Measurements from ENCODE around the gene SEMA6A.

The SEMA6A gene

DNA sequence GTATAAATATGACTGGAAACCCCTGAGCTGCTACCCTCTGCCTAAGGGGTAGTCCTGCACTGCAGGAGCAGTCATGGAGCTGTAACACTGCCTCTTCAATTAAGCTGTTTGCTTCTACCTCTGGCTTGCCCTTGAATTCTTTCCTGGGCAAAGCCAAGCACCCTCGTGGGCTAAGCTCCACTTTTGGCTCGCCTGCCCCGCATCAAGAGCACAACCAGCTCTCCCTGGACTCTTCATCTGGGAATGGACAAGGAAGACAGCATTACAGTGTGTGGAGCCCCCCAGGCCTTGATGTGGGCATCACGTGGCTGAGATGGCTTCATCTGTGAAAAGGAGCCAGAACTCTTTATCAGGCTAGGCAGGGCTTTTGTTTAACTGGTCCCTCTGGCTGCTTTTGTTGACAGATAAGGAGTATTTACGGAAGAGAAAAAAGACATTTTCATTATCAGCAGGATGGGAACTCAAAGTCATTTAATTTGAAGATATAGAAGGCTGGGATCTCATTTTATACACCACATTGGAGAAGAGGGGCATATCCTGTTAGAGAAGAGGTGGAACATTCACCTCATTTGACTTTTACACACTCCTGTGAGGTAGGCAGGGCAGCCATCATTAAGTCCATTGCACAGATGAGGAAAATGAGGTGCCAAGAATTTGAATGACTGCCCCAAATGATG, 137.8 kb downstream of the SEMA6A start:
- no peak for DNase-seq

DNA sequence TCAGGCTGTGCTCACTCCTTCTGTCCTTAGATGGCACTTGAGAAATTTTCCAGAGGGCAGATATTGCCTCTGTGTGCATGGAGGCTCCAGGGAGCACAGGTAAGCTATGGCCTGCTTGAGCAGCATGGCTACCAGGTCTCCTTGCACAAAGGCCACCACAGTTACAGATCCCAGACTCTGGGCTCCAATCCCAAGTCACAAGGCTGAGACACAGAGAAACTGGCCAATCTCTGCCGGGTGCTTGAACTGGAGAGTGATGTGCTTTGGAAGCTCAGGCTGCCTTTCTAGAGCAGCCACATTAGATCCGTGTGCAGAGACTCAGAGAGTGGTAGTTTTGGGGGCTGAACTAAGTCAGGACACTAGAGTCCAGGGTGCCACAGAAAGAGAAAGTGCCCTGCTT, 145.7 kb downstream of the SEMA6A start:
- no peak for DNase-seq

DNA sequence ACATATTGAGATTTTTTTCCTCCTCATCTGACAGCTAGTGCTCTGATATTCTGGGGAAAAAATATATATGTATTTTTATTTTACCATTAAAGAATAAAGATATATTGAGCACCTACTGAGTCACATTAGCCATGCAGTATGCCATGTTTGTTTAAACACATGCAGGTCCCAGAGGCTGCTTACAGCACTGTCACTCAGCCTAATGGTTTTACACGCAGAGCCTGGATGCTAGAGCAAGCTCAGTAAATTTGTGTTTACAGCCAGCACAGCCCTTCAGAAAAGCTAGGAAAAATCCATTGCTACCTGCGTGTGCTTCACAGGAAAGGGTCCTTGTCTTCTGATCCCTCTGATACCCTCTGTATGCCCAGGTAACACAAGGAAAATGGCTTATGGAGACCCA, 146.2 kb downstream of the SEMA6A start:
- DNase-seq, result no peak

DNA sequence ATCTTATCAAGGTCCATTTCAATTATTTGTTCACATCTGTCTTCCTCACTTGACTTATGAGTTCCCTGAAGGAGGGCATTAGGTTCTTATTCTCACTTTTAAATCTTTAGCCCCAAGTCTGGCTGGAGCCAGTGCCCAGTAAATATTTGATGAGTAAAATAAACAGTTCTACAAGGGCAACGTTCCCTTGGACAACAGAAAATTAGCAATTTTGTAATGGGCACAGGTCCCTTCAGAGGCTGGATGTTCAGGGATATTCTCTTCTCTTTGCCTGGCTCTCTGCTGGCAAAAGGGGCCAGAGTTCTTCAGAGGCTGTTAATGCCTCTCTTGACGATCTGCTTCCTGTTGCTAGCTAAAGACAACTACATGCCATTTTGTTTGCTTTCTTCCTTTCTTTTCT, 149.7 kb downstream of the SEMA6A start:
- DNase-seq, result no peak

DNA sequence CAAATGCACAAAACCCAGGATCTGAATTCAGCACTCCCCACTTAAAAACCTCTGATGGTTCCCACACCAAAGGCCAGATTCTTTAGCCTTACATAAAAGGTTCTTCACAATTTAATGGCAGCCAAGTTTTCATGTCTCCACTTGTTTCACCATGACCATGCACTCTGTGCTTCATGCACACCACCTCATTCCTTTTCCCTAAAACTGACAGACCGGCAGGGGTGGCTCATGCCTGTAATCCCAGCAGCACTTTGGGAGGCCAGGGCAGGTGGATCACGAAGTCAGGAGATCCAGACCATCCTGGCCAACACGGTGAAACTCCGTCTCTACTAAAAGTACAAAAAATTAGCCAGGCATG, 150.4 kb downstream of the SEMA6A start:
- no peak for DNase-seq

DNA sequence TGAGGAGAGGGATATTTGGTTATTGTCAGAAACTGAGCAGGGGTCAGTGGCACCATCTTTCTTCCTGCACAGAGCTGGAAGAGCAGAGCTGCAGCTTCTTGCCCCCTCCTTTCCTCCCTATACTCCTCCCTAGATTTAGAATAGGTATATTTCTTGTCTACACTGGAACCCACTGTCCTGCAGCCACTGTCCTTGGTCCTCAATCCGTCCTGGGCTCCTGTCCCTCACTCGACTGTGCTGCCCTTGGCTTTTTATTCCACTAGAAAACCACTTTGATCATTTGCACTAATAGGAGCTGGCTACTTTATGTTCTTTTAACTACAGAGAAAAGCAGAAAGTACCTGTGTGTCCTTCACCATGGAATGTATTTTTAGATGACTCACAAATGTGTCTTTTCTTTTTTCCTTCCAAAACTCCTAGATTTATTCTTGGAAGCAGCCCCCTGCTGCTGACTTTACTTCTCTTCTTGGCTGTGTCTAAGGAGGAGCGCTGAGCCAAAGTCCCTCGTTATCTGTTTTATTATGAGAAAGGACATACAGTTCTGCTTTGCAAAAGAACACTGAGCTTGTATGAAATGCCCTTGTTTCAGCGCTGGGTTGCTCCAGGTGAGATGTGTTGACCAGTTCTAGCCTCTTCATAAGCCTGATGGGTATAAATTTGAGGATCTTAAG, 150.9 kb downstream of the SEMA6A start:
- DNase-seq, result no peak

DNA sequence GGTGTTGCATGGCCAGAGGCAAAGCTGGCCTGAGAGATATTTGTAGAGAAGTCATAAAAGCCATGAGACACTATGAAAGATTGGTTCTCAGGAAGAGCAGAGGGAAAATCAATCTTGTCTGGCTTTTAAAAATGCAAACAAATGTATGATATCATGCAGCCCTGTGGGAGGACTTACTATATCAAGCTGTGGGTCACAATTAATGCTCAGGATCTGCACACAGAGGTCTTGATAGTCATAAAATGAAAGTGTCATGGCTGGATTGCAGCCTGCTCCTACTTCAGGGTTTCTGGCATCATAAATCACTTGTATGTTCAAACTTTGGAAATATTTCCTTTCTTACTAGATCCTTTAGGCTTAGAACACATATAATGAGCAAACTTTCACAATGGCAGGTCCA, 151.5 kb downstream of the SEMA6A start:
- DNase-seq, result no peak

DNA sequence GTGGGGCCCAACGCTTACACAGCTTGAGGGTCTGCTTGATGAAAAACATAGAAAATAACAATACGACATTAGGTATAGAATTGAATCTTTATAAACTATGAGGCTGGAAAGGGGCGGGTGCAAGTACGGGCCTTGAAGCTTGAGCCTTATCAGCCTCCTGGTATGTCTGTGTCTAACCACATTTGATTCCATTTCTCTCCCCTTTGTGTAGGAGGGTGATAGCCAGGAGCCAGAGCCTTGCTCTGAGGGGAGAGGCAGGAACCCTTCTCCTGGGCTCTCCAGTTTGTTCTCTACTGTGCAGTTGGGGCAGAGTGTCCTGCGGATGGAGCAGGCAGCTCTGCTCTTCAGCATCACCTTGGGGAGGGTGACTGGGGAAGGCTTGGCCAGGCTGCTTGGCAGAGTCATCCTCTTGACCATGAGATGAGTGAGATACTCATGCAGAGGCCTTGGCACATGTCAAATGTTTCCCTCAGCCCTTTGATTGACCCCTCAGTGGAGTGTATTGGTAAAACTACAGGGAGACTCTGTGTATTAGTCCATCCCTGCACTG, 153.5 kb downstream of the SEMA6A start:
- no peak for DNase-seq

DNA sequence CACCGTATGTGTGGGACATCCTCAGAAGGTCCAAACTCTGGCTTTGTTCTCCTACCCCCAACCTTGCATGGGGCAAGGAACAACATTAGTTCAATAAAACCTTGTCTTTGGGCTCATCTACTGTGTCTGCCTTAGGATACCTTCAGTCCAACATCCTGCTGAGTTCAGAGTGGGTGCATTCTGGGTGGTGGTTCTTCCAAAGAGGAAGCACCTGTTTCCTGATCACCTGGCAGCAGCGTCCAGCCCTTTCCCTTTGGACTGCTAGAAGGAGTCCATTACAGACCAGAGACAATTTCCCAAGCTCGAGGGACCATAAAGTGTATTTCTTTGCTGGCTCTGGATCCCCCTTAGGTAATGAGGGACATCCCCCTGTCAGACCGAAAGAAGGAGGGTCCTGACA, 154.1 kb downstream of the SEMA6A start:
- DNase-seq, result no peak

DNA sequence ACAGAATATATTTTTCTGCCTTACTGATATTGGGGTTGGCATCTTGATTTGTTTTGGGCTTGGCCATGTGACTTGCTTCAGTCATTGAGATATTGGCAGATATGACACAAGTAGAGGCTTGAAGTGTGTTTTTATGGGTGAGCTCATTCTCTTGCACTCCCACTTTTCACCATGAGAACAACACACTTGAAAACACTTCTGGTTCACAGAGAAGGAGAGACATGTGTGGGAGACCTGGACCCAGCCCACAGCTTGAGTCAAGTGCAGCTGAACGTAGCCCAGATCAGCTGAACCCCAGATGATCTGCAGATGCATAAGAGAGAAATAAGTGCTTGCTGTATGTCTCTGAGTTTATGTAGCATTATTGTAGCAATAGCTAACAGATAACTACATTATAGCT, 155.4 kb downstream of the SEMA6A start:
- peak; percentile 61 for DNase-seq

DNA sequence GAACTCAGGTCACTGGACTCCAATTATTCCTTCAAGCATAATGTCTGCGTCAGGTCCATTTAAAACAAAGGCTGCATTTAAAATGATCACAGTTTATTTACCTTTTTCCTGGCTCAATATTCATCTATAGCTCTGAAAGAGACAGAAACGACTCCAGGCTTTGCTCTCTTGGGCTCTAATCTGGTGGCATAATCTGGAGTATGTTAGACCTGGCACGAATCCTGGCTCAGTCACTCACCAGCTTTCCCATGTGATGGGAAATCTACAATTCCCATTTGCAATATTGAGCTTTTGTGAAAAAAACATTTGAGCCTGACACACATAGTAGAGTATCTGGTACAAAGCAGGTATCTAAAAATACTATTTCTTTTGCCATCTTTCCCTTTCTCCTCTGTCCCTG, 155.8 kb downstream of the SEMA6A start:
- DNase-seq, result no peak

DNA sequence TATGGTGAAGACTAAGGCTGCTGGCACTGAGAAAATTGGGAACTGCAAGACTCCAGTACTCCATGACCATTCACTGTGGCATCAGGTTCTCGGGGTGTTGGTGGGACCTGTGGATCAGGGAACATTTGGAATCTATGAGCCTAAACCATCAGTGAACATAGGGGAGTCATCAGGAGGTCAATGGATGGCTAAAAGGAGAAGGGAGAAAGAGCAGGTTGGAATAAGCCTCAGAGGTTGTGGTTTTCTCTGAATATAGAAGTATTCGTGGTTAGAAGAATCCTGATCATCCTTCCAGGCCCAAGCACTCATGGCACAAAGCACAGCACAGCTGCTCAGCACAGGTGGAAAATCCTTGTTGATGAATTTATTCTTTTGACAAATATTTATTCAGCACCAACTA, 156.6 kb downstream of the SEMA6A start:
- DNase-seq, result no peak

DNA sequence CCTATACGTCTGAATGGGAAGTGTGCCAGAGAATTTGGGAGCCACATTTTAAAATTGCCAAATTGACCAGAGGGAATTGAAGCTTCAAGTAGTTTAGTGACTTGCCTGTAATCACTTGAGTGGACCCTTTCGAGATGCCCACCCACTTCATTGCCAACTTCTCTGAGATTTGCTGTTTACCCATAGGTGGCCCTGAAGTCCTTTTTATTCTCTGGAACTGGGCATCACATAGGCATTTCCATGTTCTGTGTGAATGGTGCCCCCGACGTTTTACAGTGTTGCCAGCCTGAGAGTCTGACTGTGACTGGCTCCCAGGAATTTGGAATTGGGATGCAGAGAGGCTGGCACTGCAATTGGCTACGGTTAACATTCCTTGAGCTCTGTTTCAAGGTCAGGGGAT, 158.6 kb downstream of the SEMA6A start:
- no peak for DNase-seq

DNA sequence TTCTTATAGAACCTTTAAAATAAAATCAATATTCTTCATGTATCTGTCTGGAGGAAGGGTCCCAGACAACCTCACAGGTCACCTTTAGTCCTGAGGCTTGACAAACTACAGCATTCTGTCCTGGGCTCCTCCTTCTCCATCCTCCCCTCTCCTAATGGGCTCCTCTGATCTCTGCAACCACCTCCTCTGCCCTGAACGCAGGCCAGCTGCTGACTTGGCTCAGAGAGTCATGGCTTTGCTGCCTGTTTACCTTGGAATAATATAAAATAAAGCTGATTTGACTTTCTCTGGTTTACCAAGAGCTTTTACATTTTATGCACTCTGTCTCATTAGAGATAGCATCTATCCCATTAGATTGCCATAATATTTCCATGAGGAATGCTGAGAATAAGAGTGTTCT, 159.4 kb downstream of the SEMA6A start:
- DNase-seq, result no peak

DNA sequence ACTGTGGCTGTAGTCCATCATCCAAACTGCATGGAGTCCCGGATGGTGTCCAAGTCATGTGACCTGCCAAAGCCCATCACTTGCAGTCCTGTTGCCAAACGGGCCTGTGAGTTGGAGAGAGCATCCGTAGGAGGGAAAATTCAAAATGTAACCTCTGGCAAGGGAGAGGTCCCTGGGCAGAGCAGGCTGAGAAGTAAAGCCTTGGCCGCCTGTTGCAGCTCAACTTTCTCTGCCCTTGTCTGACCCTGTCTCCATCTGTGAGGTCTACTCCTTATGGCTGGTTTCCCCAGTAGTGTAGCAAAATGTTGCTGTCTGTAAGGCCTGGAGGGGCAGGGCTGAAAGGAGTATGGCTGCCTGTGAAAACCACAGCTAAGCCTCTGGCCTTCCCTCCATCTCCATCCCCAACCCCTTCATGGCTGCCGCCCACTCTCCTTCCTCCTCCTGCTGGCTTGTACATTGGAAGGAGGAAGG, 163.5 kb downstream of the SEMA6A start:
- DNase-seq, result no peak

DNA sequence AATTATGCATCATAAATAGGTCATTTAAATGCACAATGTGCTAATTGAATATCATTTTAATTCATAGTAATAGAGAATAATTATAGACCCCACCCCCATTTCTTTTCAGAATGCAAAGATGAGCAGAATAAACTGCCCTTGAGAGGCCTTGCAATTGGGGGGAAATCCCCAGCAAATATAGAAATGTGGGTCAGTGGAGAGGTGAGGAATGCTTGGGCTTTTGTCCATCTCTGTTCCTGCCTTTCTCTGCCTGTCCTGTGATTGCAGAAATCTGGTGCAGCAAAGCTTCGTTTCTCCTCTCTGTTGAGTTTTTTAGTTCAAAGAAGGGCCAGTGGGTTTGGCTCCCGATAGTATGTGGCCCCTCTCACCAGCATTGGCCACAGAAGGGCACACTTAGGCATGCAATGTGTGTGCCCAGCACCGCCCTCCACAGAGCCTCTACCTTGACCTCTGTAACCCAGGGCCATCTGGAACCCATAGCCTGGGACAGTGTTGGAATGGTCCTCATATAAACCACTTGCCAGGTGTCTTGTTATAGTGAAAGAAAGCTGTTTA, 164.2 kb downstream of the SEMA6A start:
- no peak for DNase-seq

DNA sequence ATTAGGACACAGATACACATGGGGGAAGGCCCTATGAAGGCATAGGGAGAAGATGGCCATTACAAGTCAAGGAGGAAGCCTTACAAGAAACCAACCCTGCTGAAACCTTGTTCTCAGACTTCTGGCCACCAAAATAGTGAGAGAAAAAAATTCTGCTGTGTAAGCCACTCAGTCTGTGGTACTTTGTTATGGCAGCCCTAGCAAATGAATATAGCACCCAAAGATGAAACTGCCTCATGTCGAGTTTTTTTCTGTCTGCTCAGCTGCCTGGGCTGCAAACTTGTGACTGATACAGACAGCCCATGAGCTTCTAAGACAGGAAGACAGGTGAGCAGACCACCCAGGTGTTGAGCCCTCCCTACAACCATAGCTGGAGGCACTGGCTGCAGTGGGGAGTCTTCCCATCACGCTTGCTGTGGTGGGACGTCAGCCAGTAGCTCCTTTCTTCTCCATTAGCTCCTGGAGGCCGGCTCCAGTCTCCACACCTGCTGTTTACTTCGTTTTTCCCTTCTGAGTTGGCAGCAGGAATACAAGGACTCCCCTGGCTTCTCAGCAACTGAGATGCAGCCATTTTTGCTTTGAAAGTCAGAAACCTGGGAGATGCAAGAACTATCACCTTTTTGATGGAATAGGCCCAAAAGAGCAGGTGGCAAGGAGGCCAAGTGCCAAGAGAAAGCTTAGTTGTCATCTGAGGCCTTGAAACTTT, 164.9 kb downstream of the SEMA6A start:
- peak; percentile 38 for DNase-seq

DNA sequence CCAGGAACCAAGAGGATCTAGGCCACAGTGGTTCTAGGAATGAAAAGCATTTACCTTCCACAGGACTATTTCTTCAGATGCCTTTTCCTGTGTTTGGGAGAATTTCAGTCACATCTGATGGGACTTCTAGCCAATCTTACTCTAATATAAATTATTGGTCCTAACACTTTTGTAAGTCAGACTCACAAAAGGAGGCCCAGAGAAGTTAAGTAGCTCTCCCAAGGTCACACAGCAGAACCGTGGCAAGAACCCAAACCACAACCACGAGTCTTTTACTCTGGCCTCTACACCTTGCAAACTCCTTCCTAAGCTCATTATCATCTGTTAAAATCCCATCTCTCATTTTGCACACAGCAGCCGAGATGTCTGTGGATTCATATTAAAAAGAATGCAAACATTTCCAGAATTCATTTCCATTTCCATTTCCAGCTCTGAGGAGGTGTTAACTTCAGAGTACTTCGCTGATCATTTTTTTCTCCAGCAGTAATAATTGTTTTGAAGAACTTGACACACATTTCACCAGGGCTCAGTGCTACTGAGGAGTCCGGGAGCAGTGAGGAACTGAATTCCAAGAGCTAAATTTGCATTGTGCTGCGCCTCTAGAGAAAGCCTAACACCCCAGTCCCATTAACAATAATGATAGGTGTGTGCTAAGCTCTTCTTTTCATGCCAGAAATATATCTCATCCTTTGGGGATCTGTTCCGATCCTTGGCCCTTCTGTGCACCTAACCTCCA, 168.1 kb downstream of the SEMA6A start:
- DNase-seq, result no peak

DNA sequence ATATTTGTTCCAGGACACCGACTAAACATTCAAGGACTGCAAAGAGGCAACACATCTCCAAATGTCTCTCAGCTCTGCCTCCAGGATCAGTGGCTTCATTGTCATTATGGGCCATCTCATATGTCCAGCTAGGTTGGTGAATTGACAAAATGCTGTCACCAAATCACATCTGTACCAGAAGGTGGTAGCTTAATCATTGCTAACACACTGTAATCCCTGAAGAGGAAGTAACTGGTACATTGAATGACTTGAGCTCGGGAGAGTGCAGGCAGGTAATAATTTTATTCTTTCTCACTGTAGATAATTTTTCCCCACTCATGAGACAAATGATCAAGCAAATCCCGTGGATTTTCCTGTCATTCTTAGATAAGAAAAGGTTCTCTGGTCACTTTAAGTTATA, 169.8 kb downstream of the SEMA6A start:
- no peak for DNase-seq

DNA sequence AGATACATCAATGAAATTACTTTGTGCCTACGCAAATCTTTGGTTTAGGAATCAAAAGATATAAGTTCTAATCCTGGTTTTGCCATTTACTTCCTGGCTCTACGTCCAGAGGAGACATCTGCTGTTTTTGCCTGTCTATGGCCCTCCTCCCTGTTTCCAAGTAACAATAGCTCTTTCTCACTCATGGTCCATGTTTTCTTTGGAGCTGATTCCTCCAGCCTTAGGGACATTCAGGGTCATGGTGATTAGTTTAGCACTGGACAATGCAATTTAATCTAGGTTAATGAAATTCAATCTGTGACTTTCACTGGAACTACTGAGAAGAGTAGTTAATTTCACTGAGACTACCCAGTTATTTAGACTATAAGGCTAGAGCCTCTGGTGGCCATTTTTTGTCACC, 170.6 kb downstream of the SEMA6A start:
- DNase-seq, result no peak

DNA sequence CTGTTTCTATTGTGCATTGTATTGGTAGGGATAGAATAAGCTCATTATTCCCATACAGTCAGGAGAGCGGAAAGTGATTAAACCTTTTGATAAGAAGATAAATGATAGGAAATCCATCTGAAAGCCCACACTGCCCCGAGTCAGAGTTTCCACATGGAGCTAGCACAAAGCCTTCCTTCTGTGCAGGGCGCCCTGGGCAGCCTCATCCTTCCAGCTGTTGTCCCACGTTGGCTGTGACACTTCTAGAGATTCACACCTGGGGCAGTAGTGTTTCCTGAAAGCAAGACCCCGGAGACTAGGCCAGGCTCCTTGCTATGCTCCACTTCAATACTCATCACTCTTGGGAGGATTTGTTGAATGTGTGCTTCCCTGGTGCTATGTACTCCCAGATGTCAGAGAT, 172.4 kb downstream of the SEMA6A start:
- DNase-seq, result no peak

DNA sequence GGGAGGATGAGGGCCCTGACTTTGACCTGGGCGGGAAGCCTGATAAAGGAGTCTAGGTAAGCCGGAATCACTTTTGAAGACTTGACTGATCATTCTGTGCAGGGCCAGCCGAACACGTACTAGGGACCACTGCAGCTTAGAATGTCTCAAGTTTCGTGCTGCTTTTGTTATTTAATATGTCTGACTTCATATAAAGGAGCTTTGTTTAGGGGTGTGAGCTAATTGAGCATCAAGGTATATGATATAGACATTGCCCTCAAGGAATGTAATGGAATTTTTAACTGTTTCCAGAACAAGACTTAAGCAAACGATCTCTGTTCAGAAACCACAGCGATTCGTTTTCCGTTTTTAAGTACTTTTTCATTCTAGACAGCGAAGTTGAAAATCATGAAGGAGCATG, 173.0 kb downstream of the SEMA6A start:
- DNase-seq, result no peak

DNA sequence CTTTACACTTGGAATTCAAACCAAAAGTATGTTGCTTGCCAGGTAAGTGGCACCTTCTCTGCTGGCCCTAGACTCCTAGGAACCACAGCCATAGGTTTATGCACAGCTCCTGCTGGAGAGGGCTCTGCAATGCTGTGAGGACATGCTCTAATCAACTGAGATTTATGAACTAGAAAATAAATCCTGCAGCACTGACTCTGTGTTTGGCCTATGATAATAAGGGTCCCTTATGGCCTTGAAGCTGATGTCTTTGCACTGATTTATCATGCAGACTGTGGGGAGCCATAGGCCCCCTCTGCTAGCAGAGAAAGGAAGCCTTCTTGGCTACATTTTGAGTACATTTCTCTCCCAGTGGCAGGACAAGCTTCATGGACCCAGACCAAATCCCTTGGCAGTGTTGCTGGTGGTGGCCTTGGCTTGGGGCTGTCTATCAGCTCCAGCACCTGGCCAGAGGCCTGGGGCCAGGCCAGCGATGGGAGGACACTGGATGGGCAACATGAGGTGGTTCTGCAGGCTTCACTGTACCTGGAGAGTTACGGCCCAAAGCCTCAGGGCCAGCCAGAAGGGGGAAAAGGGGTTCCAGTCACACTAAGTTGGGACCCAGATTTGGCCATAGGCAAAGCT, 178.0 kb downstream of the SEMA6A start:
- no peak for DNase-seq

Data from DMS79 (cell line).